Measurements from ENCODE around the gene SEZ6L2.
"Not testable (repeated sequence)": the region's sequence is repeated elsewhere in the genome, so short reads cannot be mapped to it uniquely, and the experiment has no call there.

SEZ6L2 gene

DNA sequence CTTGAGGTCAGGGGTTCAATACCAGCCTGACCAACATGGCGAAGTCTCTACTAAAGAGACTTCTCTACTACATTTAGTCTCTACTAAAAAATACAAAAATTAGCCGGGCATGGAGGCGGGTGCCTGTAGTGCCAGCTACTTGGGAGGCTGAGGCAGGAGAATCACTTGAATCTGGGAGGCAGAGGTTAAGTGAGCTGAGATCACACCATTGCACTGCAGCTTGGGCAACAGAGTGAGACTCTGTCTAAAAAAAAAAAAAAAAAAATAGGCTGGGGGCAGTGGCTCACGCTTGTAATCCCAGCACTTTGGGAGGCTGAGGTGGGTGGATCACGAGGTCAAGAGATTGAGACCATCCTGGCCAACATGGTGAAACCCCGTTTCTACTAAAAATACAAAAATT lies 10.5 kb upstream of the SEZ6L2 start:
- not testable (repeated sequence) for DNase-seq

GRCh38 chr16:29909391-29909790 lies 10.0 kb upstream of the SEZ6L2 start:
- no peak for DNase-seq

GRCh38 chr16:29908719-29909220 lies 9.4 kb upstream of the SEZ6L2 start:
- DNase-seq = no peak

DNA sequence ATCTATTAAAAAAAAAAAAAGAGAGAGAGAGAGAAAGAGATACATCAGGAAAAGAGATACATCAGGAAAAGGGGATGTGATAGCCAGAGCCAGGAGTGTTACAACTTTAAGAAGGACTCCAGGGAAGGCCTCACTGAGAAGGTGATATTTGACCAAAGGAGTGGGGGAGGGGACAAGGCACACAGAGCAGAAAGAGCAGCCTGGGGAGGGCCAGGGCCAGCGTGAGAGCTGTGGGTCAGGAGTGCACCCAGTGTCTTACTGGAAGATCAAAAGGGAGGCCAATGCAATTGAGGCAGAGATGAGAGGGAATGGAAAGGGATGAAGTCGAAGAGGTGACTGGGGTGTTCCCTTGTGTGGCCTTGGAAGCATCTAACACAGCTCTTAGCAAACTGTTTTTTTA lies 8.6 kb upstream of the SEZ6L2 start:
- no peak for DNase-seq

GRCh38 chr16:29906520-29907244 lies 7.3 kb upstream of the SEZ6L2 start:
- DNase-seq = no peak

- no peak for DNase-seq
Observed at GRCh38 chr16:29905668-29906067, 6.3 kb upstream of the SEZ6L2 start.

DNA sequence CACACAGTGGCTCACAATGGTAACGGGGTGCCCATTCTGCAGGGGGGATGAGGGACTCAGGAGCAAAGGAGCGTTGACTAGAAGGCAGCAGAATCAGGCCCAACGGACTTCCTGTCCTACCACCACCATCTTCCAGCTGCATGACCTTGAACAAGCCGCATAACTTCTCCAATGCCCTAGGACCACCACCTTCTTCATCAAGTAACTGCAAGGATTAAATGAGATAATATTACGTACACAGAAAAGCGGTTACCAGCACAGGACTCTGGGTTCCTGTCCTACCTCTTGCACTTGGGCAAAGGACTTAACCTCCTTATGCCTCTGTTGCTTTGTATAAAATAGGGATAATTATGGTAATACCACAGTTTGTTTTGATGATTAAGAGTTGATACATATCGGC lies 5.6 kb upstream of the SEZ6L2 start:
- DNase-seq = no peak

GRCh38 chr16:29903590-29903989 lies 4.2 kb upstream of the SEZ6L2 start:
- DNase-seq = no peak

GRCh38 chr16:29901607-29901945 lies 2.2 kb upstream of the SEZ6L2 start:
- no peak for DNase-seq

DNA sequence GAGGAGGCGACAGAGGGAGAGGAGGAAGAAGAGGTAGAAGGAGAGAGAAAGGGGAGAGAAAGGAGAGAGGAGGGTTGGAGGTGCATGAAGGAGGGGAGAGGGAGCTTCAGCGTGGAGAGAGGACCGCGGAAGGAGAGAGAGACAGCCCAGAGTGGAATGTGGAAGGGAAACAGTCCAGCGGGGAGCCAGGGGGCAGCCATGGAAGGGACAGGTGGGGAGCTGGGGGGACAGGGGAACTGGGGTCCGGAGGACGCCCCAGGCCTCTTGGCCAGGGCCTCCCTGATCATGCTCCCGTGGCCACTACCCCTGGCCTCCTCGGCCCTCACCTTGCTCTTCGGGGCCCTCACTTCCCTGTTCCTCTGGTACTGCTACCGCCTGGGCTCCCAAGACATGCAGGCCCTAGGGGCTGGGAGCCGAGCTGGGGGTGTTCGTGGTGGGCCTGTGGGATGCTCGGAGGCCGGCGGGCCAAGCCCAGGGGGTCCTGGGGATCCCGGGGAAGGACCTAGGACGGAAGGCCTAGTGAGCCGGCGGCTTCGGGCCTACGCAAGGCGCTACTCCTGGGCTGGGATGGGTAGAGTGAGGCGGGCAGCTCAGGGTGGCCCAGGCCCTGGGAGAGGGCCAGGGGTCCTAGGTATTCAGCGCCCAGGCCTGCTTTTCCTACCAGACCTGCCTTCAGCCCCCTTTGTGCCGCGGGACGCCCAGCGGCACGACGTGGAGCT lies 1.7 kb upstream of the SEZ6L2 start:
- no peak for DNase-seq

DNA sequence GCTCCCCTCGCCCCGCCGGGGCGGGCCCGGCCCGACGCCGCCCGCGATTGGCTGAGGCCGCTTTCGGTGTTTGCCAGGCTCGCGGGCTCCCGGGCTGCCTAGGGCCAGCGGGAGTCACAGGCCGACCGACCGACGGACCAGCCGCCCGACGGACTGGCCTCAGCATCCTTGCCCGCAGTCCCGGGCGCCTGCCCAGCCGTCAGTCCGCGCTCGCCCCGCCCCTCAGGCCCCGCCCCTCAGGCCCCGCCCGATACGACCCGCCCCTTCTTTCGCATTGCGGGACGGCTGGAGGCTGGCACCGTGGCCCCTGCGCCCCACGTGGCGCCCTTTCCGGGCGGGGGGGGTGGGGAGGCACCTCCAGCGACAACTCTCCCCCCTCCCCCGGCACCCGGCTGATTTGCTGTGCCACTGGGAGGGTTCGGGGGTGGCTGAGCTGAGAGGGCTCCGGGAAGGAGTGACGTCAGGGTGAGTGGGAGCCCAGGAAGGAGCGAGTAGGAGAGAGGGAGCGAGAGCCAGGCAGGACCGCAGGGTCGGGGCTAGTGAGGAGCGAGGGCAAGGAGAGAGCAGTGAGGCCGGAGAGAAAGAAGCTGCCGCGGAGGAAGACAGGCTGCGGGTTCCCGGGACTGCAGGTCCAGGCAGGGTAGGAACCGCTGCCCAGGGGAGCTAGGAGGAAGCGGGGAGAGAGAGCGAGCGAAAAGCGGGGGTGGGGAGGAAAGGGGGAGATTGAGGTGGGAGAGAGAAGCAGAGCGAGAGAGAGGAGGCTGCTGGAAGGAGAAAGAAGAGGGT lies 945 bp upstream of the SEZ6L2 start, which contains the start of gene ASPHD1:
TSS of gene ASPHD1 (plus strand) at position 387 of the 786 bp plus-strand sequence. CDS start 484 bp downstream, outside the sequence.
- DNase-seq = peak; percentile 81

GRCh38 chr16:29898804-29899515 lies 390 bp downstream of the SEZ6L2 start:
- DNase-seq = peak; percentile 81

- no peak for DNase-seq
Observed at GRCh38 chr16:29898135-29898803, 1.1 kb downstream of the SEZ6L2 start.

DNA sequence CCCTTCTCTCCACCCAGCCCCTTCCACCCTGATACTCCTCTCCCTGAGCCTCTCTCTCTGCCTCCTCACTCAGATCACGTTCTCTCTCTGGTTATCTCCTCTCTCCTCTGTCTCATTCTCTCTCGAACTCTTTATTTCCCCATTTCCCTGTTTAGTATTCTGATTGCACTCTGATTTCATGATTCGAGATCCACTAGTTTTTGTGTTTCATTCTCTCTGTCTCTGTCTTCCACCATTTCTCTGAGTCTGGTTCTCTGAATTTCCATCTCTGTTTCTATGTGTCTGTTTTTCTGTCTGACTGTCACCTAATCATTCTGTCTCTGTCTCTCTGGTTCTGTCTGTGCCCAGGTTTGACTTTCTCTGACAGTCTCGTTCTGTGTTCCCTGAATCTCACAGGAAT lies 2.0 kb downstream of the SEZ6L2 start:
- no peak for DNase-seq

- no peak for DNase-seq
Observed at GRCh38 chr16:29896841-29897240, 2.5 kb downstream of the SEZ6L2 start.

DNA sequence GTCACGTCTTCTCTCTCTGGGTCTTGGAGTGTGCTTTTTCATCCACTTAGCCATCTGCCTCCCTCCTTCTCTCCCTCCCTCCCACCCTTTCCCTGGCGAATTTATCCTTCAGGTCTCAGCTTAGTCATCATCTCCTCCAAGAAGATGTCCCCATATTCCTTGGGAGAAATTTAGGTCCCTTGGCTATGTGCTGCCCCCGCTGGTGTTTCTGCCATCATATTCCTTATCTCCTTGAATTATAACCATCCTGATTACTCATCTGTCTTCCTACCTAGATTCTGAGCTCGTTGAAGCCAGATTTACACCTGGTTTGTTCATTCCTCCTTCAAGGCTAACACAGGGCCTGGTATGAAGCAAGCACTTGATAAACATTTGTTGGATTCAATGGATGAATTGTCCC lies 5.0 kb downstream of the SEZ6L2 start:
- DNase-seq = no peak

- no peak for DNase-seq
Observed at GRCh38 chr16:29893553-29893952, 5.8 kb downstream of the SEZ6L2 start.

DNA sequence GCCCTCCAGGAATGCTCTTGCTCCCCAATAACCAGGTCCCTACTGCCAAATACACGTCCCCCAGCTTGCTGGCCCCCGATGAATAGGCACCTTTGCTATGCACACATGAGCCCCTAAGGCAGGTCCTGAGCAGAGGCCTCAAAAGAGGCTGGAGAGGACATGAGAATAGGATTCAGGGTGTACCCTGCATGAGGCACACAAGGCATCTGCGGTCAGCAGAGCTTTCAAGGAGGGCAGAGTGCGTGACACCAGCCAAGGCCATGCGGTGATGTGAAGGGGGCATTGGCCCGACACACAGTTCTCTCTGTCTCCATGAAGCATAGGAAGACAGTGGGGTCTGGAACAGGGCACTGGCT lies 6.9 kb downstream of the SEZ6L2 start:
- DNase-seq = no peak

- no peak for DNase-seq
Observed at GRCh38 chr16:29891525-29892457, 7.6 kb downstream of the SEZ6L2 start.

GRCh38 chr16:29889372-29889771 lies 10.0 kb downstream of the SEZ6L2 start:
- DNase-seq = not testable (repeated sequence)

DNA sequence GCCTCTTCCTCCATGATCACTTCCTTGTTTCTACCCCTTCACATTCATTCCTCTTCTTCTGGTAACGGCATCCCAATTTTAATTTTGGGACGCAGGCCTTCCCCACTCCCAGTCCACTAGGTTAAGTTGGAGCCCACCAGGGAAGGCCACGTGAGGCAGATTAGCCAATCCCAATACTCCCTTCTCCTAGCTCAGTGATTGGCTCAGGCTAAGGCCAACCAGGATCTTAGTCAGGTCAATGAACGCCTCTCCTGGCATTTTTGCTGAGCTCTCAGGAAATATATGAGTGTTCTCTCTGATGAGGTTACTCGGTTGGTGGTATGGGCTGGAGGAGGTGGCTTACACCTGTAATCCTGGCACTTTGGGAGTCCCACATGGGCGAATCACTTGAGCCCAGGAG lies 15.4 kb downstream of the SEZ6L2 start:
- DNase-seq = no peak

Data from NCI-H146 (cell line).